ENCODE measurements around the gene TEX11. TPM values are rescaled to one million over a fixed set of nuclear protein-coding genes. Genes with fewer than 3 reads are reported as not detected.
"Not testable (repeated sequence)": the region's sequence is repeated elsewhere in the genome, so short reads cannot be mapped to it uniquely, and the experiment has no call there.

TEX11 gene
- total and polyA plus RNA-seq, 2 experiments from 2014 or later: 0.60 to 1.0 TPM

GRCh38 chrX:70592091-70592490, 316.4 kb downstream of the TEX11 start:
- H3K9me3 Mint-ChIP-seq: peaks cover 8% of the 10 kb centered on the region

GRCh38 chrX:70587158-70587557, 321.4 kb downstream of the TEX11 start:
- H4K20me1 ChIP-seq (replicated peaks; ENCODE audit: insufficient read depth); ATAC-seq; H3K36me3 ChIP-seq (ENCODE audit: insufficient read depth); H3K27me3 Mint-ChIP-seq (ENCODE audit: insufficient read depth, low read depth, poor library complexity); H3K4me1 ChIP-seq (ENCODE audit: insufficient read depth); H3K36me3 Mint-ChIP-seq (ENCODE audit: low read depth); H3F3A ChIP-seq (replicated peaks; ENCODE audit: low read depth); H3K4me1 Mint-ChIP-seq; H3K27me3 ChIP-seq (ENCODE audit: insufficient read depth); H3K4me3 Mint-ChIP-seq; H3K9me2 ChIP-seq (ENCODE audit: insufficient read depth); DNase-seq (ENCODE audit: low spot score); H3K79me2 ChIP-seq (replicated peaks; ENCODE audit: insufficient read depth); H3K4me3 ChIP-seq; H2AFZ ChIP-seq; H3K27ac Mint-ChIP-seq; H3K4me2 ChIP-seq; H3K27ac ChIP-seq (ENCODE audit: low read depth): not testable (repeated sequence)
- H3K9me3 Mint-ChIP-seq: peaks cover 15% of the 10 kb centered on the region

More at GRCh38 chrX:70592091-70592490, 316.4 kb downstream of the TEX11 start:
- Histone ChIP-seq H2AFZ (no peak overlapping the region), H4K20me1 (replicated peaks; ENCODE audit: insufficient read depth) (no peaks in the 10 kb centered on the region), H3K9me2 (ENCODE audit: insufficient read depth) (no peaks in the 10 kb centered on the region), H3K27ac (ENCODE audit: low read depth) (no peak overlapping the region), H3K36me3 (ENCODE audit: insufficient read depth) (no peaks in the 10 kb centered on the region), H3K27me3 (ENCODE audit: insufficient read depth) (no peaks in the 10 kb centered on the region), H3K79me2 (replicated peaks; ENCODE audit: insufficient read depth) (no peaks in the 10 kb centered on the region), H3K4me1 (ENCODE audit: insufficient read depth) (no peaks in the 10 kb centered on the region), H3K4me3 (no peak overlapping the region), H3K4me2 (no peak overlapping the region), H3F3A (replicated peaks; ENCODE audit: low read depth) (no peaks in the 10 kb centered on the region)
- TF ChIP-seq NANOG (IDR thresholded peaks at IDR 0.05; ENCODE audit: borderline replicate concordance) (no peak), CTCF (conservative IDR thresholded peaks at IDR 0.05; ENCODE audit: low read depth in 2 of 2) (no peak), ETS1 (IDR thresholded peaks at IDR 0.05) (no peak), EZH2phosphoT487 (IDR thresholded peaks at IDR 0.05; ENCODE audit: unreplicated experiment) (no peak), EZH2 (IDR thresholded peaks at IDR 0.05; ENCODE audit: low read depth, unreplicated experiment) (no peak), ZNF331 (CRISPR knock-in tag; IDR thresholded peaks at IDR 0.05; ENCODE audit: low read depth) (no peak), REST (IDR thresholded peaks at IDR 0.05; ENCODE audit: unreplicated experiment) (no peak)
- Mint-ChIP-seq H3K36me3 (ENCODE audit: low read depth) (no peaks in the 10 kb centered on the region; the same call in 2 of the 3 replicates), H3K4me3 (no peak overlapping the region), H3K27me3 (ENCODE audit: insufficient read depth, low read depth, poor library complexity) (no peaks in the 10 kb centered on the region), H3K4me1 (no peaks in the 10 kb centered on the region), H3K27ac (no peak overlapping the region)
- DNase-seq (ENCODE audit: low spot score) (no peak), ATAC-seq (no peak)
